NCI-H1105 treated with DMSO at 0.1 percent for 48 hours (cell line): Measurements from ENCODE around the gene ZFAND2A.
"Not testable (repeated sequence)": the region's sequence is repeated elsewhere in the genome, so short reads cannot be mapped to it uniquely, and the experiment has no call there.

Experiments
- DNase-seq: peaks from one replicate; lab custom pipeline; 2025; lab: John Stamatoyannopoulos, UW

The ZFAND2A gene

GRCh38 chr7:1175597-1175966 lies 15.6 kb upstream of the ZFAND2A start:
- DNase-seq, result no peak

GRCh38 chr7:1174881-1175596 lies 15.0 kb upstream of the ZFAND2A start:
- no peak for DNase-seq

- no peak for DNase-seq
These were observed 14.0 kb upstream of the ZFAND2A start for GRCh38 chr7:1174002-1174401.

GRCh38 chr7:1172666-1173523 lies 12.9 kb upstream of the ZFAND2A start:
- no peak for DNase-seq

- not testable (repeated sequence) for DNase-seq
These were observed 11.5 kb upstream of the ZFAND2A start for GRCh38 chr7:1171516-1171915.

- no peak for DNase-seq
These were observed 10.9 kb upstream of the ZFAND2A start for GRCh38 chr7:1170741-1171501.

- DNase-seq, result no peak
These were observed 9.7 kb upstream of the ZFAND2A start for GRCh38 chr7:1169409-1170368.

GRCh38 chr7:1168422-1168821 lies 8.4 kb upstream of the ZFAND2A start:
- DNase-seq, result no peak

- DNase-seq, result no peak
These were observed 4.4 kb upstream of the ZFAND2A start for GRCh38 chr7:1164436-1164835.

- DNase-seq, result no peak
These were observed 3.1 kb upstream of the ZFAND2A start for GRCh38 chr7:1163121-1163520.

GRCh38 chr7:1160670-1161021 lies 650 bp upstream of the ZFAND2A start:
- no peak for DNase-seq

- DNase-seq, result not testable (repeated sequence)
These were observed 765 bp downstream of the ZFAND2A start for GRCh38 chr7:1159231-1159630.

- DNase-seq, result no peak
These were observed 1.5 kb downstream of the ZFAND2A start for GRCh38 chr7:1158203-1159126.

GRCh38 chr7:1156782-1157535 lies 3.0 kb downstream of the ZFAND2A start:
- no peak for DNase-seq

GRCh38 chr7:1155818-1156781 lies 3.9 kb downstream of the ZFAND2A start:
- not testable (repeated sequence) for DNase-seq

- no peak for DNase-seq
These were observed 5.7 kb downstream of the ZFAND2A start for GRCh38 chr7:1154172-1154739.

GRCh38 chr7:1152492-1152891 lies 7.5 kb downstream of the ZFAND2A start:
- no peak for DNase-seq
